Lung (tissue), 12 donors: ENCODE results near the gene KLHL21. TPM values are rescaled to one million over a fixed set of nuclear protein-coding genes. Genes with fewer than 3 reads are reported as not detected.

Experiments used
- ATAC-seq: fragments of 200-7000 bp; cut with Tn5 transposase; one replicate; pipeline ENCODE4 v1.9.1; 2020; ENCODE audit warnings: moderate number of reproducible peaks; ENCODE audit not compliant: insufficient read depth, low FRiP score
- DNase-seq, 3 donors: peaks; one replicate each; pipeline ENCODE4 v3.0.0-alpha.2; 2013 to 2017
- H3K27ac ChIP-seq, 2 donors: one replicate each; pipeline ENCODE4 v1.5.1; 2013; ENCODE audit warnings: mild to moderate bottlenecking in 2 of 2, moderate library complexity in 2 of 2, control low read depth in 1 of 2, inconsistent platforms in 1 of 2, low read depth in 1 of 2, low read length in 1 of 2
- H3K27me3 ChIP-seq, 3 donors: one replicate each; pipeline ENCODE4 v1.5.1; 2013; ENCODE audit warnings: low read length in 2 of 3; ENCODE audit not compliant: control insufficient read depth in 3 of 3, insufficient read depth in 3 of 3
- H3K36me3 ChIP-seq, 4 donors: one replicate each; pipeline ENCODE4 v1.5.1; 2013; ENCODE audit warnings: low read length in 4 of 4, mild to moderate bottlenecking in 1 of 4, moderate library complexity in 1 of 4; ENCODE audit not compliant: control insufficient read depth in 4 of 4, insufficient read depth in 4 of 4
- H3K4me1 ChIP-seq, 5 donors: one replicate each; pipeline ENCODE4 v1.5.1; 2013; ENCODE audit warnings: low read length in 5 of 5, mild to moderate bottlenecking in 2 of 5, moderate library complexity in 1 of 5; ENCODE audit not compliant: control insufficient read depth in 5 of 5, insufficient read depth in 5 of 5
- H3K4me3 ChIP-seq: one replicate; pipeline ENCODE4 v1.5.1; 2013; ENCODE audit warnings: mild to moderate bottlenecking, control low read depth, moderate library complexity
- H3K9ac ChIP-seq, 2 donors: one replicate each; pipeline ENCODE4 v1.5.1; 2013; ENCODE audit warnings: low read length in 2 of 2, control low read depth in 1 of 2; ENCODE audit not compliant: insufficient read depth in 1 of 2
- H3K9me3 ChIP-seq, 4 donors: one replicate each; pipeline ENCODE4 v1.5.1; 2013; ENCODE audit warnings: low read length in 3 of 4, mild to moderate bottlenecking in 1 of 4, moderate library complexity in 1 of 4; ENCODE audit not compliant: control insufficient read depth in 4 of 4, insufficient read depth in 3 of 4
- CTCF ChIP-seq: IDR thresholded peaks from 2 replicates; pipeline ENCODE4 v1.5.1; 2012; ENCODE audit warnings: mild to moderate bottlenecking; ENCODE audit errors: control extremely low read depth, extremely low read depth
- WGBS, 2 donors: extraction: QIAGEN DNeasy Blood & Tissue Kit; methylation state at CpG; one replicate each; pipeline ENCODE4 v1.1.7; 2013; 5-methylcytosine and 5-hydroxymethylcytosine counted together
- polyA plus RNA-seq, 2 donors: library from polyadenylated mRNA; stranded (reverse); fragments of 200-250 nt; gene quantifications; one replicate each; pipeline ENCODE4 v1.2.1, GENCODE V29; 2013
- total RNA-seq, 2 donors: library from RNA; depleted of rRNA in 1 of 2; stranded (reverse); fragments of >200 nt in 1 of 2; gene quantifications; one replicate each; pipeline ENCODE4 v1.2.1, GENCODE V29; 2014 to 2021
- donor health status: control.
- donor health status: control.
- donor health status: Bipolar disorder and iron deficiency.
- donor health status: healthy.
- donor health status: DM: yes; HTN: yes; CAD: no.

Gene KLHL21
- total and polyA plus RNA-seq, 4 donors = 9.2 to 31.3 (median 19.7) TPM

GRCh38 chr1:6627031-6627430 lies 24.4 kb upstream of the KLHL21 start:
- H3K4me3 ChIP-seq = no peak overlapping the region
- TF ChIP-seq CTCF = no peak
- ATAC-seq = no peak
- H3K36me3 ChIP-seq = peaks cover 0 to 31% (median 26%) of the 10 kb centered on the region in 4 donors
- 95 to 100% methylated on average over 9 of the region's 9 CpGs for WGBS, 2 donors
- no peak for DNase-seq
- peaks cover 0 to 8% (median 0%) of the 10 kb centered on the region in 5 donors for H3K4me1 ChIP-seq
- H3K27ac ChIP-seq = no peak overlapping the region
- no peak overlapping the region for H3K9ac ChIP-seq
- H3K27me3 ChIP-seq = no peaks in the 10 kb centered on the region
- H3K9me3 ChIP-seq = no peaks in the 10 kb centered on the region

DNA sequence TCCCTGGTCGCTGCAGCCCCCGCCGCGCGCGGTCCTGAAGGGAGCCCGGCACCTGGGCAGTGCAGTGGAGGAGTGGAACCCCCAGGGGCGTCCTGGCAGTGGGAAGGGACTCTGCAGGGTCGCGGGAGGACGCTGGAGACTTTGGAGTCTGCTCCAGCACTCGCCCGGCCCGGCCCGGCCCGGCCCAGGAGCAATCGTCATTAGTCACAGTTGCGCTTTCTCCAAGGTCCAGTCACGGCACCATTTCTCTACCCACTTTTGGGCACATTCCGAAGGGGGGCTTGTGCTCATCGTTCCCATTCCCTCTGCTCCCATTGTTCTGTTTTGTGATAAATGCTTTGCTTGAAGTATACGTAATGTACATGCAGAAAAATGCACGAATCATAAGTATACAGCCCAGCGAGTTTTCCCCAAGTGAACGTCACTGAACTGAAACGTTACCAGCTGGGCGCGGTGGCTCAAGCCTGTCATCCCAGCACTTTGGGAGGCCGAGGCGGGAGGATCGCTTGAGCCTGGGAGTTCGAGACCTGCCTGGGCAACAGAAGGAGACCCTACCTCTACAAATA lies 23.0 kb upstream of the KLHL21 start:
- Histone ChIP-seq H3K27me3 (no peaks in the 10 kb centered on the region), H3K4me1 (peaks cover 0 to 8% (median 0%) of the 10 kb centered on the region in 5 donors), H3K4me3 (peak overlapping the region; percentile 82), H3K36me3 (peaks cover 5 to 39% (median 33%) of the 10 kb centered on the region in 4 donors), H3K9ac (peak overlapping the region; percentile 53 to 71), H3K27ac (peak overlapping the region; percentile 73 to 81), H3K9me3 (no peaks in the 10 kb centered on the region)
- WGBS, 2 donors = 7 to 12% methylated on average over 30 to 32 of the region's 32 CpGs
- DNase-seq (peak; percentile 51 to 63 (median 52)), ATAC-seq (no peak)
- TF ChIP-seq CTCF = no peak

GRCh38 chr1:6624710-6625583 lies 22.3 kb upstream of the KLHL21 start, which contains the start of gene THAP3:
TSS of gene THAP3 (plus strand) at chr1:6624868. CDS start at chr1:6625219, 351 bp downstream.
- 2 to 3% methylated on average over 47 to 73 of the region's 73 CpGs for WGBS, 2 donors
- no peaks in the 10 kb centered on the region for H3K27me3 ChIP-seq
- peak within 1 kb of the TSS; percentile 82 for H3K4me3 ChIP-seq
- H3K9ac ChIP-seq = peak within 1 kb of the TSS; percentile 53 to 71
- peaks cover 7 to 41% (median 37%) of the 10 kb centered on the region in 4 donors for H3K36me3 ChIP-seq
- no peak for TF ChIP-seq CTCF
- H3K27ac ChIP-seq = peak within 1 kb of the TSS; percentile 73 to 81
- peaks cover 0 to 8% (median 0%) of the 10 kb centered on the region in 5 donors for H3K4me1 ChIP-seq
- no peaks in the 10 kb centered on the region for H3K9me3 ChIP-seq
- DNase-seq (peak; percentile 88 to 90 (median 88)), ATAC-seq (peak; percentile 93)
